HUES48 (cell line): Measurements from ENCODE around the gene F2.
A peak's percentile ranks its signal among the peaks of the same experiment; 100 is the strongest.
"Not testable (repeated sequence)": the region's sequence is repeated elsewhere in the genome, so short reads cannot be mapped to it uniquely, and the experiment has no call there.

ENCODE experiments used
- H3K27ac ChIP-seq: one replicate; pipeline ENCODE4 v1.7.0; 2013; ENCODE audit warnings: low read depth, low read length, inconsistent platforms
- H3K27me3 ChIP-seq: 2 replicates; pipeline ENCODE4 v1.6.1; 2013; ENCODE audit warnings: mild to moderate bottlenecking, low read length; ENCODE audit not compliant: control insufficient read depth, insufficient read depth
- H3K36me3 ChIP-seq: 2 replicates; pipeline ENCODE4 v1.6.1; 2013; ENCODE audit warnings: low read length; ENCODE audit not compliant: control insufficient read depth, insufficient read depth
- H3K4me1 ChIP-seq: 2 replicates; pipeline ENCODE4 v1.6.1; 2013; ENCODE audit warnings: mild to moderate bottlenecking, low read length; ENCODE audit not compliant: control insufficient read depth, insufficient read depth
- H3K4me3 ChIP-seq: 2 replicates; pipeline ENCODE4 v1.5.1; 2013; ENCODE audit warnings: mild to moderate bottlenecking, low read depth, low read length
- H3K9ac ChIP-seq: 2 replicates; pipeline ENCODE4 v1.6.1; 2013; ENCODE audit warnings: mild to moderate bottlenecking, low read depth, low read length, moderate library complexity
- H3K9me3 ChIP-seq: 2 replicates; pipeline ENCODE4 v1.6.1; 2013; ENCODE audit warnings: low read length; ENCODE audit not compliant: control insufficient read depth, insufficient read depth

The F2 gene

DNA sequence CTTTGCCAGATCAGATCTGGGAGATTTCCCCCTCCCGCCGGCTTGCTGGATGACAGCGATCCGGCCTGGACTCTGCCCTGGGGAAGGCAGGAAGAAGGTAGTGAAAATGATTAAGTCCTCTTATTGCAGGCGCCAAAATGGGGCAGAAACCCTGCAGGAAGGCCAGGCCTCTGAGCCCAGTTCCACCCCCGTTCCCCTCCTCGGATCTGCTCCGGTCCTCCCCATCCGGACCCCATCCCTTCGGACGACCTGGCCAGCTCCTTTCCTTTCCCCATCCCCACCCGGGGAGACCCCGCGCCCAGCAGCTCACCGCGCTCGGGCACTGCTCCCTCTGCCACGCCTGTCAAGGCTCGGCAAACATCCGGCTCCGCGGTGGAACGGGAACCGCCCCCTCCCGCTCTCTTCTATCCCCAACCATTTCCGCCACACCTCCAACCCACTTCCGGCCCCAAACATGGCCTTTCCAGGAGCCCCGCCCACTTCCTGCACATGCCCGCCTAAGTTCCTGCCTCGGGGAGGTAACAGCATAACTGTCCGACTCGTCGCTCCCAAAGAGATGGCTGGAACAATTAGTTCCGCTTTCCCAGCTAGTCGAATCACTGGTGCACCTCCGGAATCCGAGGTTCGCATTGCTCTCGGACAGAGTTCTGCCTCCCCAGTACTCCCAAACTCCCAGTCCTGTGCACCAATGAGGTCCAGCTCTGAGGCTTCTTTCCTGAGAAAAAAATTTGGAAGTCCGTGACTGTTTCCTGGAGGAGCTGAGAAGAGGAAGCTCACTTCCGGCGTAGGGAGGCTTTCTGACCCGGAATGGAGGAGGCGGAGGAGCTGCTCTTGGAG lies 18.6 kb upstream of the F2 start, which contains the start of the genes ARHGAP1 and ZNF408:
Gene ARHGAP1, minus strand, starts transcription at position 379 of the 837 bp plus-strand sequence. CDS start 4,512 bp downstream, outside the sequence.
Gene ZNF408, plus strand, starts transcription at position 791 of the 837 bp plus-strand sequence. Its CDS starts 17 bp downstream, at position 808.
- H3K27me3 ChIP-seq: no peaks in the 10 kb centered on the region
- peak within 1 kb of the TSS; percentile 91 for H3K4me3 ChIP-seq
- H3K9ac ChIP-seq: peak within 1 kb of the TSS; percentile 89
- H3K27ac ChIP-seq: peak within 1 kb of the TSS; percentile 99
- H3K4me1 ChIP-seq: no peaks in the 10 kb centered on the region
- H3K36me3 ChIP-seq: peaks cover 38% of the 10 kb centered on the region
- H3K9me3 ChIP-seq: no peaks in the 10 kb centered on the region

DNA sequence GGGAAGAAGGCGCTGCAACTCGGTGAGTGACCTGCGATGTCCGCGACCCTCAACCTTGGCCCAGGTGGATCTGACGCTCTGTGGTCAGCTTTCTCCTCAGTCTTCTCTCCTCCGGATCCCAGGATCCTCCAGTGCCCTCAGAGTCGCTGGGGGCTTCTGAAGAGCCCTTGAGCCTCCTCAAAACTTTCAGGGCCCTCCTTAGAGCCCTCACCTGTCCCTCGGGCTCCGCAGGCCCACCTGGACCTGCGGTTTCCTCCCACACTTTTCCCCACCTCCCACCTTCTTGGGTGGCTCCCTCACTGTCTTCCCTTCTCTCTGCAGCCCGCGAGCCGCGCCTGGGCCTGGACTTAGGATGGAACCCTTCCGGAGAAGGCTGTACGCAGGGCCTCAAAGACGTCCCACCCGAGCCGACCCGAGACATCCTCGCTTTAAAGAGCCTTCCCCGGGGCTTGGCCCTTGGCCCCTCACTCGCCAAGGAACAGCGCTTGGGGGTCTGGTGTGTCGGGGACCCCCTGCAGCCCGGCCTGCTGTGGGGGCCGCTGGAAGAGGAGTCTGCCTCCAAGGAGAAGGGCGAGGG lies 17.8 kb upstream of the F2 start:
- Histone ChIP-seq H3K4me1 (no peaks in the 10 kb centered on the region), H3K27me3 (no peaks in the 10 kb centered on the region), H3K36me3 (peaks cover 40% of the 10 kb centered on the region), H3K9me3 (no peaks in the 10 kb centered on the region), H3K27ac (peak overlapping the region; percentile 99), H3K4me3 (peak overlapping the region; percentile 91), H3K9ac (peak overlapping the region; percentile 89)

DNA sequence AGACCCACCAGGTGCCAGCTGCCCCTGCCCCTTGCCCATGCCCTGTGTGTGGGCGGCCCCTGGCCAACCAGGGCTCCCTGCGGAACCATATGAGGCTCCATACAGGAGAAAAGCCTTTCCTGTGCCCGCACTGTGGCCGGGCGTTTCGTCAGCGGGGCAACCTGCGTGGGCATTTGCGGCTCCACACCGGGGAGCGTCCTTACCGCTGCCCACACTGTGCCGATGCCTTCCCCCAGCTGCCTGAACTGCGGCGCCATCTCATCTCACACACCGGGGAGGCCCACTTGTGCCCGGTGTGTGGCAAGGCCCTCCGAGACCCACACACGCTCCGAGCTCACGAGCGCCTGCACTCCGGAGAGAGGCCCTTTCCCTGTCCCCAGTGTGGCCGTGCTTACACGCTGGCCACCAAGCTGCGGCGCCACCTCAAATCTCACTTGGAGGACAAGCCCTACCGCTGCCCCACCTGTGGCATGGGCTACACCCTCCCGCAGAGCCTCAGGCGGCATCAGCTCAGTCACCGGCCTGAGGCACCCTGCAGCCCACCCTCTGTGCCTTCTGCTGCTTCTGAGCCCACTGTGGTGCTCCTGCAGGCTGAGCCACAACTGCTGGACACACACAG lies 13.8 kb upstream of the F2 start:
- no peak overlapping the region for H3K27ac ChIP-seq
- no peaks in the 10 kb centered on the region for H3K27me3 ChIP-seq
- no peak overlapping the region for H3K4me3 ChIP-seq
- H3K9ac ChIP-seq: no peak overlapping the region
- H3K4me1 ChIP-seq: no peaks in the 10 kb centered on the region
- H3K36me3 ChIP-seq: peaks cover 49% of the 10 kb centered on the region
- H3K9me3 ChIP-seq: no peaks in the 10 kb centered on the region

DNA sequence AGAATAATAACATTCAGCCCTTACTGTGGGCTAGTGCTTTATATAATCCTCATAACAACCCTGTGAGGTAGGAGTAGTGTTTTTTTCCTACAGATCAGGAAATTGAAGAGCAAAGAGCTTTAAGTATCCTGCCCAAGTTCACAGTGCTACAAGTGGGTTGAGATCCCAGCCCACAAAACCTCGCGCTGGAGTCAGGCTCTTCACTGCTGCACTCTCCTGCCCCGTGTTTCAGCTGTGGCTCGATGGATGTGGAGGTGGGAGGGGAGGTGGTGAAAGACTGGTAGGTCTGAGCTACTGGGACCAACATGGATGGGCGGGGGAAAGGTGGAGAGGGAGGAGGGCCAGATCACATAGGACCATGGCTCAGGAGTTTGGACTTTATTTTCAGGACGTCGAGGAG lies 12.1 kb upstream of the F2 start:
- Histone ChIP-seq H3K4me3 (no peak overlapping the region), H3K27me3 (no peaks in the 10 kb centered on the region), H3K4me1 (no peaks in the 10 kb centered on the region), H3K9ac (no peak overlapping the region), H3K36me3 (peaks cover 49% of the 10 kb centered on the region), H3K9me3 (no peaks in the 10 kb centered on the region), H3K27ac (no peak overlapping the region)

DNA sequence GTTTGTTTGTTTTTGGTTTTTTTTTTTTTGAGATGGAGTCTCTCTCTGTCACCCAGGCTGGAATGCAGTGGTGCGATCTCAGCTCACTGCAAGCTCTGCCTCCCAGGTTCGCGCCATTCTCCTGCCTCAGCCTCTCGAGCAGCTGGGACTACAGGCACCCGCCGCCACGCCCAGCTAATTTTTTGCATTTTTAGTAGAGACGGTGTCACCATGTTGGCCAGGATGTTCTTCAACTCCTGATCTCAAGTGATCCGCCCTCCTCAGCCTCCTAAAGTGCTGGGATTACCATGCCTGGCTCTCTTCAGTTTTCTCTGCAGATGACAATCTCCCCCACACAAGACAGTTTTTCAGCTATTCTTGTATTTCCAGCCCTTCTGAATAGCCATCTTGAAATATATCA lies 9.7 kb upstream of the F2 start:
- H3K36me3 ChIP-seq: peaks cover 27% of the 10 kb centered on the region
- not testable (repeated sequence) for H3K27me3 ChIP-seq, H3K4me3 ChIP-seq, H3K9ac ChIP-seq, H3K4me1 ChIP-seq, H3K27ac ChIP-seq, H3K9me3 ChIP-seq

DNA sequence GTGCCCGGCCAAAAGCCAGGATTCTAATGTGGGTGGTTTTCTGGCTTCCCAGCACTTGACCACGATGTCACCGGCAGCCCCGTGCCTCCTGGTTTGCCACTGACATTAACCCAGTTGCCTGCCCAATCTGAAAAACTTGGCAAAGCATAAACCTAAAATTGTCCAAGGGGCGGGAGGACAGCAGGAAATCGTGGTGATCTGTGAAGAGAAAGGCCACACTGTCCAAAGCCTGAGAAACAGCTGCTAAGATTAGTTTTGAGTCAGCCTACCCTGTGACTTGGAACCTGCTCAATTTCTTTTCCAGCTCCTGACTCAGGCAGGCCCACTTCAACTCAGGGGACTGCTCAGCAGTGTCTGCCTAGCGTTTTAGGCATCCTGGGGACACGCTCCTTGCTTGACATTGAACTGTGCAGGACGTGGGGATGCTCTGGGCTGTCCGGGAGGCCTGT lies 8.2 kb upstream of the F2 start:
- no peaks in the 10 kb centered on the region for H3K9me3 ChIP-seq
- peaks cover 13% of the 10 kb centered on the region for H3K36me3 ChIP-seq
- H3K9ac ChIP-seq: no peak overlapping the region
- no peak overlapping the region for H3K27ac ChIP-seq
- H3K27me3 ChIP-seq: no peaks in the 10 kb centered on the region
- no peaks in the 10 kb centered on the region for H3K4me1 ChIP-seq
- H3K4me3 ChIP-seq: no peak overlapping the region

DNA sequence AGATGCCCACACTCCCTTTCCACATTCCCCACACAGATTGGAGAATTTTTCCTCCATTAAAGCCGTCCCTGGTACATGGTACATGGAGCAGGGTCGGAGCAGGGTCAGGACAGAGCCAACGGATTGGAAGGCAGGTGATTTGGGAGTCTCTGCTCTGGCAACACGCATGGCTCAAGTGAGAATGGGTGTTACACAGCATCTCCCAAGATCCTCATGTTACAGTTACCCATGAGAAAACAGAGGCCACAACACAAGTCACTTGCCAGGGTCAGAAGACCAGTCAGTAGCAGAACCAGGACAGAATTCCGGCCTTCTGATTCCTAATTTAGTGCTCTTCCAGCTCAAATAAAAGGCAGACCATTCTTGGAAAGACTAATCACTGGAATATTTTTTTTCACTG lies 7.7 kb upstream of the F2 start:
- Histone ChIP-seq H3K36me3 (peaks cover 8% of the 10 kb centered on the region; the same call in 1 of the 2 replicates), H3K4me1 (no peaks in the 10 kb centered on the region), H3K9me3 (no peaks in the 10 kb centered on the region), H3K27me3 (no peaks in the 10 kb centered on the region), H3K9ac (no peak overlapping the region), H3K27ac (no peak overlapping the region), H3K4me3 (no peak overlapping the region)

DNA sequence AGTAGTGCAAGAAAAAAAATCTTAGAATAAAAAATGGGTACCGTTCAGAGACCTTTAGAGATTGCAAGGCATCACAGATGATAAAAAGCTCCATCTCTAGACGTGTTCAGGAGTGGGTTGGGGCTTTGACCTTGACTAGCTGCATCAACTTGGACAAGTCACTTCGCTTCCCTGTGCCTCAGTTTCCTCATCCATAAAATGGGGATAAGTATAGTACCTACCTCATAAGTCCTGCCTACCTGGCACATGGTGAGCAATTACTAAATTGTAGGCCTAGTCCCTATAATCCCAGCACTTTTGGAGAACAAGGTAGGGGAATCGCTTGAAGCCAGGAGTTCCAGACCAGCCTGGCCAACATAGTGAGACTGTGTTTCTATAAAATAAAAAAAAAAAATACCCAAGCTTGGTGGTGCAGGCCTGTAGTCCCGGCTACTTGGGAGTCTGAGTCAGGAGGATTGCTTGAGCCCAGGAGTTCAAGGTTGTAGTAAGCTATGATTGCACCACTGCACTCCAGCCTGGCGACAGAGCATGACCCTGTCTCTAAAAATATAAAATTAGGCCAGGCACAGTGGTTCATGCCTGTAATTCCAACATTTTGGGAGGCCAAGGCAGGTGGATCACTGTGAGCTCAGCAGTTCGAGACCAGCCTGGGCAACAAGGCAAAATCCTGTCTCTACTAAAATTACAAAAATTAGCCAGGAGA lies 6.0 kb upstream of the F2 start:
- H3K4me1 ChIP-seq: no peaks in the 10 kb centered on the region
- H3K27me3 ChIP-seq: no peaks in the 10 kb centered on the region
- no peak overlapping the region for H3K9ac ChIP-seq
- no peaks in the 10 kb centered on the region for H3K36me3 ChIP-seq
- H3K9me3 ChIP-seq: no peaks in the 10 kb centered on the region
- H3K4me3 ChIP-seq: no peak overlapping the region
- no peak overlapping the region for H3K27ac ChIP-seq

DNA sequence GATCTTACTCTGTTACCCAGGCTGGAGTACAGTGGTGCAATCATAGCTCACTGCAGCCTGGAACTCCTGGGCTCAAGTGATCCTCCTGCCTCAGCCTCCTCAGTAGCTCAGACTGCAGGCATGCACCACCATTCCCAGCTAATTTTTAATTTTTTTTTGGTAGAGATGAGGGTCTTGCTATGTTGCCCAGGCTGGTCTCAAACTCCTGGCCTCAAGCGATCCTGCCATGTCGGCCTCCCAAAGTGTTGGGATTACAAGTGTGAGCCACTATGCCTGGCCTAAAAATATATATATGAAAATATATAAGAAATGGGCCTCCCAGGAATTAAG lies 1.2 kb upstream of the F2 start:
- H3K9ac ChIP-seq, H3K36me3 ChIP-seq, H3K27ac ChIP-seq, H3K9me3 ChIP-seq, H3K4me1 ChIP-seq, H3K27me3 ChIP-seq, H3K4me3 ChIP-seq: not testable (repeated sequence)

DNA sequence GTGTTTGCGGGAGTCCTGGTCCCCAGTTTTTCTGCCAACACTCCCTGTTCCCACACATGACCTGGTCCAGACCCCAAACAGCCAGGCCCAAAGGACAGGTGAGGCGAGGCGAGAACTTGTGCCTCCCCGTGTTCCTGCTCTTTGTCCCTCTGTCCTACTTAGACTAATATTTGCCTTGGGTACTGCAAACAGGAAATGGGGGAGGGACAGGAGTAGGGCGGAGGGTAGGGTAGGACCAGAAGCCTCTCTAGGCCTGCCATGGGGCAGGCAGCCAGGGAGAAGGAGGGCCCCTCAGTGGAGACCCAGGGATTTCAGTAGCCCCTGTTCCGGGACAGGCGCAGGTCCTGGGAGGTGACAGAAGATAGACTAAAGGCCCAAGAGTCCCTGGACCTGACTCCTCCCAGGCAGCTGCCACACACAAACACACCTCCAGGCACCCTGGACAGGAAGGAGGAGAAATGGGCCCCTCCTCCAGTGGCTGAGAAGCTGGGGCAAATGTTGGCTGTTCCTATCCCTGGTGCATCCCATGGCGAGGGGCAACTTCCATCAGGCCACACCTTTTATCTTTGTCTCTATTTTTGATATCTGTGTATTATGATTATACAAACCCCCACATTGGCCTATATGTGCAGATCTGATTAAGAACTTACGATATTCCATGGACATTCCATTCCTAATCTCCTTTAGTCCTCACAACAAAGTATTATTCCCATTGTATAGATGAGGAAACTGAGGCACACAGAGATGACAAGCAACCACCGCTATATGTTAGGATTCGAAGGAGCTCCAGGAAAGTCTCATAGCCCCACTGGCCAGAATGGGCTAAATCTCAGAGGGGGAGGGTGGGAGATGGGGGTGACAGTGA lies 626 bp upstream of the F2 start:
- H3K27me3 ChIP-seq: no peaks in the 10 kb centered on the region
- no peak overlapping the region for H3K4me3 ChIP-seq
- no peaks in the 10 kb centered on the region for H3K9me3 ChIP-seq
- no peak overlapping the region for H3K27ac ChIP-seq
- no peaks in the 10 kb centered on the region for H3K4me1 ChIP-seq
- H3K36me3 ChIP-seq: no peaks in the 10 kb centered on the region
- H3K9ac ChIP-seq: no peak overlapping the region
